Central memory CD8-positive, alpha-beta T cell (primary cell): ENCODE data around the gene CGNL1.

Source experiments
- ATAC-seq: fragments of 150-1000 bp; cut with Tn5 transposase; replicated peaks from 2 replicates; pipeline ENCODE4 v1.10.0; 2022; ENCODE audit warnings: mild to moderate bottlenecking, moderate FRiP score, moderate number of reproducible peaks; ENCODE audit not compliant: poor library complexity, severe bottlenecking; ENCODE audit errors: extremely low read depth
- DNase-seq, 2 donors: peaks; one replicate each; pipeline ENCODE4 v3.0.0; 2021; ENCODE audit warnings: low spot score in 2 of 2
- H3K27ac Mint-ChIP-seq: one replicate; pipeline ENCODE4 v1.8.0; 2022; ENCODE audit warnings: low read depth, mild to moderate bottlenecking, moderate library complexity, mixed read lengths
- H3K27me3 Mint-ChIP-seq: one replicate; pipeline ENCODE4 v1.8.0; 2022; ENCODE audit warnings: mixed read lengths
- H3K36me3 Mint-ChIP-seq: one replicate; pipeline ENCODE4 v1.8.0; 2022; ENCODE audit warnings: mild to moderate bottlenecking, moderate library complexity, mixed read lengths; ENCODE audit not compliant: insufficient read depth
- H3K4me1 Mint-ChIP-seq: one replicate; pipeline ENCODE4 v1.8.0; 2022; ENCODE audit warnings: mixed read lengths
- H3K4me3 Mint-ChIP-seq: one replicate; pipeline ENCODE4 v1.8.0; 2022; ENCODE audit warnings: mild to moderate bottlenecking, moderate library complexity, mixed read lengths
- H3K9me3 Mint-ChIP-seq: one replicate; pipeline ENCODE4 v1.8.0; 2022; ENCODE audit warnings: mixed read lengths

Gene CGNL1

DNA sequence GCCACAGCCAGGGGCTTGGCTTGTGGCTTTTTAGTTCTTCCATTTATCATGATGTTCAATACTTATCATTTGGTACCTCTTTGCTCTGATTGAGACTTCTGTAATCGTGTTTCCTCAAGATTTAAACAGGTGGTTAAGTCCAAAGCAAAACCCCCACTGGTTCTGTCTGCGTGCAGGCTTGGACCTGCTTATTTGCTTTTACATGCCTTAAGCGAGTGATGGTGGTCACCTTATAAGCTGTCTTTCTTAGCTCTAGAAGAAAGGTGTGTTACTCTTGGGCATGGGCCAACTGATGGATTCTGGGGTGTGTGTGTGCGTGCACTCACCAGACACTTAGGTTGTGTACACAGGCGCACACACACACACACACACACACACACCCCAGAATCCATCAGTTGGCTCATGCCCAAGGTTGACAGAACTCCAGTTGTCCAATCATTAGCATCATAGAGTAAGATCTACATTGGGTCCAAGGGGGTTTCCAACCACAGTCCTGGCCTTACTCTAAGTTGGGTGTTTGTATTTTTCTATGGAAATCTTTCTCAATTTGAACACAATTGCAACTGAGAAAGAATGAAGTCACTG lies 216.6 kb downstream of the CGNL1 start:
- Mint-ChIP-seq H3K36me3 (no peaks in the 10 kb centered on the region), H3K27me3 (peaks cover 63% of the 10 kb centered on the region), H3K4me1 (no peaks in the 10 kb centered on the region), H3K27ac (no peak overlapping the region), H3K9me3 (no peaks in the 10 kb centered on the region), H3K4me3 (no peak overlapping the region)
- no peak for DNase-seq
- no peak for ATAC-seq

DNA sequence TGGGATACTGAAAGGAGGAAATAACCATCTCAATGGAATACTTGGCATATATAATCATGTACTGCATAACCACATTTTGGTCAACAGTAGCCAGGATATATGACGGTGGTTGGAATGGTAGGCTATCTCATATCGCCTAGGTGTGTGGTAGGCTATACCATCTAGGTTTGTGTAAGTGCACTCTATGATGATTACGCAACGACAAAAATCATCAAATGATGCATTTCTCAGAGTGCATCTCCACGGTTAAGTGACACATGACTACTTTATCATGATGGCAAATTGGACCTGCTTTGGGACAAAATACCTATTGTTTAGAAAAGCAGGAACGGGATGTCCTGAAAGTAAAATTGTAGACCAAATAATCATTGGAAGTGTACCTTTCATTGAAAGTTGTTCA lies 218.2 kb downstream of the CGNL1 start:
- H3K4me3 Mint-ChIP-seq: no peak overlapping the region
- no peak for ATAC-seq

DNA sequence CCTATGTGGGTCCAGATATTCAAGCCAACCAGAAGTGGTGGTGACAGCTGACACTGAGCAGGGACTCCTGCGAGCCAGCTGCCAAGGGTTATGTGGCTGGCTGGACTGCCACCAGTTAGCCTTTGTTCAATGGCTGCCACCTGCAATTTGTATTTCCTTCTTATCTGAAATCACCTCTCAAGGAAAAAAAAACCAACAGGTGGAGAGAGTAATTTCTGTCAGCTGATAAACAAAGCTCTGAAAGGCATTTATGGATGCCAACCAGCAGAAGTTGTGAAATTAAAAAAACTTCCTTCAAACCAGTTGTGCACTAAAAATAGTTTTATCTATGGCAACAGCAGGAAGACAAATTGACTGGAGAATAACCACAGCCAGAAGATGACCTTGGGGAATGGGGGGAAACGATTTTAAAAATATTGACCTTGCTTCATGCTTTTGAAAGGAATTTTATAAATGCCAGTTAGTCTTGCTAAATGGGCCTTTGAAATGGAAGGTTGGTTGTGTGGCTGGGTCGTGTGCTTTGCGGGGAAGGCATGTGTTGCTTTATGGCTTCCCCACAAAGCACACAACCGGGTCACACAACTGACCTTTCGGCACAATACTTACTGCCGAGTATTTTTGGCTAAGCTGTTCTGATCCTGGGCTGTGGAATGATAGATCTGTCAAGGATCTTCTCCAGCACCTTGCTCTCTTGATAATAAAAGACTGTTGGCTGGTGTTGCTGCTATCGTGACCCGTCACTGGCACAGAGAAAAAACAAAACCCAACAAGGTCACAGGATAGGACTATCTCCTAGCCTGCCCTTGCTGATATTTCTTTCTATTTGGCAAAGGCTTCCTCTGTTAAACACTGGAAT lies 218.9 kb downstream of the CGNL1 start:
- Mint-ChIP-seq H3K4me3 (no peak overlapping the region), H3K9me3 (no peaks in the 10 kb centered on the region), H3K36me3 (no peaks in the 10 kb centered on the region), H3K4me1 (no peaks in the 10 kb centered on the region), H3K27ac (no peak overlapping the region), H3K27me3 (peaks cover 55% of the 10 kb centered on the region)
- no peak for ATAC-seq
- no peak for DNase-seq

More for the DNA sequence above, 218.2 kb downstream of the CGNL1 start:
- no peak for DNase-seq
- Mint-ChIP-seq H3K4me1 (no peaks in the 10 kb centered on the region), H3K36me3 (no peaks in the 10 kb centered on the region), H3K27me3 (peaks cover 59% of the 10 kb centered on the region), H3K27ac (no peak overlapping the region), H3K9me3 (no peaks in the 10 kb centered on the region)

DNA sequence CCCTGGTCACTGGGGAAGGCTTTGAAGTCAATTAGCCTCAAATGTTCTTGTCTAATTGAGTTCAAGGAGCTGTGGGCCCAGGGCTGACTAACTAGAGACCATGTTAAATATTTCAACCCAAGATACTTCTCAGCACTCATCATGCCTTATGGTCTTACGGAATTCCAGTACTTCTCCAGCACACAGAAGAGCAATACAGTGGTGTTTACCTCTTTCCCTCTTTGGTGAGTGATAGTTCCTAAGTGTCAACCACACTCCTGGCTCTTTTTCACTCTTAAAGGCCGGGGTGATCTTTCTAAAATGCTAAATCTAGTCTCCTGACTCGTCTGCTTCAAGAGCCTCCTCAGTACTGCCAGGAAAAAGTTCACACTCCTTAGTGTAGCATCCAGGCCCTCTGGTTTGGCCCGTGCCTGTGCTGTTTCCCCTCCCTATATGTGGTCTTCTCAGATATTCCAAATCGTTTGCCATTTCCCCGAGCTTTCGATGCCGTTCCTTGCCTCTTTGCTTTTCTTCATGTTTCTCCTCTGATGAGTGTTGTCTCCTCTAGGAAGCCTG lies 220.1 kb downstream of the CGNL1 start:
- DNase-seq (no peak), ATAC-seq (no peak)
- H3K36me3 Mint-ChIP-seq: no peaks in the 10 kb centered on the region
- no peaks in the 10 kb centered on the region for H3K4me1 Mint-ChIP-seq
- H3K27ac Mint-ChIP-seq: no peak overlapping the region
- no peaks in the 10 kb centered on the region for H3K9me3 Mint-ChIP-seq
- no peak overlapping the region for H3K4me3 Mint-ChIP-seq
- peaks cover 48% of the 10 kb centered on the region for H3K27me3 Mint-ChIP-seq

DNA sequence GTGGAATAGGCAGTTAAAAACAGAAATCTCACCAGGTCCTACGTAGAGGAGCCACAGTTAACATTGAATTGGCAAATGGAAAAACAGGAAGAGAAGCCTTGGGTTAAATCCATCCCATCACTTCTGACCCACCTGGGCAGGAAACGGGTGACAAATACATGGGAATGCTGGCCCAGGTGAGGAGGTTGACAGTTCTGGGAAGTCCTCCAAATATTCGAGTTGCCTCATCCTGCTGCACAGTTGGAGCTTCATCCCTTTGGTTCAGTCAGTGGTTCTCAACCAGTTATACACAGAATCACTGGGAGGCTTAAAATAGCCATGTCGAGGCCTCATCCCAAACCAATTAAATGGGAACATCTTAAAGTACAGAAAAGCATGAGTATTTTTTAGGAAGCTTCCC lies 220.7 kb downstream of the CGNL1 start:
- ATAC-seq: no peak
- Mint-ChIP-seq H3K4me1 (no peaks in the 10 kb centered on the region), H3K36me3 (no peaks in the 10 kb centered on the region), H3K4me3 (no peak overlapping the region), H3K9me3 (no peaks in the 10 kb centered on the region), H3K27ac (no peak overlapping the region), H3K27me3 (peaks cover 49% of the 10 kb centered on the region)
- no peak for DNase-seq

DNA sequence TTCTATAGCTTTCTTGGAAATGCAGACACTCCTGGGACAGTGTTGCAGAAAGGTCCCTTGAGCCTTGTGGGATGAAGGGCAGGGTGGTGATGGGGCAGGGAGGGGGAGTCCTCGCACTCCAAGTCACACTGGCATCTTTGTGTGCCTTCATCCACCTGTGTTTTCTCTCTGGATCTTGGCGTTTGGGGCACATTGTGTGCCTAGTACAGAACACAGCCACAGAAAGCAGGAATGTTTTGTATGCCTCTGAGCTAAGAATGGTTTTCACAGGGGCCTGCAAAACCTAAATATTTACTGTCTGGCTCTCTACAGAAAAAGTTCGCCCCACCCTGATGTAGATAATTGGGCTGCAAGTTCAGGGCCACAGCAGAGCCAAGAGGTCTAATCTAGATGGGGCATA lies 221.1 kb downstream of the CGNL1 start:
- Mint-ChIP-seq H3K4me3 (no peak overlapping the region), H3K4me1 (no peaks in the 10 kb centered on the region), H3K27me3 (peaks cover 52% of the 10 kb centered on the region), H3K27ac (no peak overlapping the region), H3K36me3 (no peaks in the 10 kb centered on the region), H3K9me3 (no peaks in the 10 kb centered on the region)
- no peak for DNase-seq
- no peak for ATAC-seq

DNA sequence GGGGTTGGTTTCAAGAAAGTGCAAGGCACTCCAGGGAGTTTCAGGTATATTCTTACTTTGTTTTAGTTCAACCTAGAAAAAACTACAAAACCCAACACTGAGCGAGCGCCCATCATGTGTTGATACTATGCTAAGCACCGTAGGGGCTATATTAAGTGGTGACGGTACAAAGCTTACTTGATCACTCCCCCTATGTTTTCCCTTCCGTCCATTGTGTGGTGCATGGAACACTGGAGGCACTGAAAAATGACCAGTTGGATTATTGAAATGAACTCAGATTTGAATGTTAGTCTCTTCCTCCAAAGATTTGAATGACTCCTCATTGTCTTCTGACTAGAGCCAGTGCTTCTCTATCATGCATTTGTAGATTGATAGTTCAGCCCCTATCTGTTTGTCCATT lies 222.0 kb downstream of the CGNL1 start:
- Mint-ChIP-seq H3K4me1 (no peaks in the 10 kb centered on the region), H3K27me3 (peaks cover 45% of the 10 kb centered on the region), H3K4me3 (no peak overlapping the region), H3K9me3 (no peaks in the 10 kb centered on the region), H3K36me3 (no peaks in the 10 kb centered on the region), H3K27ac (no peak overlapping the region)
- DNase-seq (no peak), ATAC-seq (no peak)

DNA sequence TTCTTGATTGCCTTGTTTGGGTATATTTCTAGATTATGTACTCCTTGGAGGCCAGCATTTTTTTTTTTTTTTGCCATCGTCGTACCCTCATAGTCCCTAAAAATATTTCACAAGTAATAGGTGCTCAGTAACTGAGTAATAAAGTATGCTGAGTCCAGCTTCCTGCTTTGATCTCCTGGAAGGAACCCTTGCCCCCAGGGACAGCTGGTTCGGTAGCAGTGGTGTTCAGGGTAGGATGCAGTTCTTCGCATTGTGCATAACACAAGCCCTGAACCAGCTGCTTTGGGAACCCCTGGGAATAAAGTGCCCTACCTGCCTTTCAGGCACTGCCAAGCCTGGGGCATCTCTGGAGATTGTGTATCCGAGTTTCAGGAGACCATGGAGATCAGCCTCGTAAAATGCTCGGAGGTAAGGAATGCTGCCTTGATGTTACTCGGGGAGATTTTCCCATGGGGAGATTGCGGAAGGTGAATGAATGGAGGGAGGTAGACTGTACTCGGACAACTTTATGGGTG lies 223.0 kb downstream of the CGNL1 start:
- Mint-ChIP-seq H3K4me1 (no peaks in the 10 kb centered on the region), H3K4me3 (no peak overlapping the region), H3K9me3 (no peaks in the 10 kb centered on the region), H3K36me3 (no peaks in the 10 kb centered on the region), H3K27ac (no peak overlapping the region), H3K27me3 (peaks cover 53% of the 10 kb centered on the region)
- ATAC-seq (no peak), DNase-seq (no peak)

DNA sequence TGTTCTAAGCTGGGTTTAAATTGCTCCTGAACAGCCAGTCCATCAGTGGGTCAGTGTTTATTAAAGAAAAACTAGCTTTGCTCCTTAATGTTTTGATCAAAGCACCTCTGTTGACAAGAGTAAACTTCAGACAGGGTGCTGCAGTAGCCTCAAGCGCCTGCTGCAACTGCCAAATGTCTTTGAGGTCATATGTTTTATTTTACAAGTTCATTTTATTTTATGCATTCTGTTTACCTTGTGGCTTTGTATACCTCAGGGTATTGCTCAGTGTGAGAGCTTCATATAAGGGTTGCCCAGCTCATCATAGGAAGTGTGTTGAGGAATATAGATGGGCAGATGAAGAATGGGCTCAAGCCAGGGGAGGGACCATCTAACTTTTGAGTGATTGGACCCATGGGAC lies 223.9 kb downstream of the CGNL1 start:
- Mint-ChIP-seq H3K36me3 (no peaks in the 10 kb centered on the region), H3K9me3 (no peaks in the 10 kb centered on the region), H3K4me1 (no peaks in the 10 kb centered on the region), H3K27me3 (peaks cover 62% of the 10 kb centered on the region), H3K4me3 (no peak overlapping the region), H3K27ac (no peak overlapping the region)
- ATAC-seq: no peak
- no peak for DNase-seq
